Measurements from ENCODE around the gene PREX1. TPM values are rescaled to one million over a fixed set of nuclear protein-coding genes. Genes with fewer than 3 reads are reported as not detected.

Gene PREX1
- total and polyA plus RNA-seq, 2 of the 4 experiments (the other 2 are of a cell fraction) = 0.67 to 0.72 TPM

DNA sequence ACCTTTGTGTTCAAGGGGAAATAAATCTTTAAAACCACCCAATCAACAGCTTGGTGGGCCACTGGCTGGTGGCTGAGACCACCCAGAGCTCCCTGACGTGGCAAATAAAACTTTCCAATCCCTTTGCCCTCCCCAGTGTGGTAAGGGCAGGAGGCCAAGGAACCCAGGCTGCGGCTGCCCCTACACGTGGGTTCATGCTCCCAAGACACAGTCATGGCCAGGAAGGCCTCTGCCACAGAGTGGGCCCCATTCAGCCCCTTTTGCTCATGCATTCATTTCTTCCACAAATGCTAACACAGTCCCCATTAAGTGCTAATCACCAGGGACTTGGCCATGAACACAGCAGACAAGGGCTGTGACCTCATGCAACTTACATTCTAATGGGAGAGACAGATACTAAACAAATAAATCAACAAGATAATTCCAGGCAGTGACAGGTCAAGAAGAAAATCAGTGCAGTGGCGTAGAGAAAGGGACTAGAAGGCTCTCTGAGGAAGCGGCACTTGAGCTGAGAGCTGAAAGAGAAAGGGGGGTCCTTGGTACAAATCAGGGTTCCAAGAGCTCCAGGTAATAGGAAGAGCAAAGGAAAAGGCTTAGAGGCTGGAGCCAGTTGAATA, 13.8 kb downstream of the PREX1 start:
- dilution Hi-C loops (cut with HindIII; ENCODE audit: low sequenced_read_pairs, unreplicated experiment) = no loop called here
- no peaks in the 10 kb centered on the region for H3K4me1 ChIP-seq (ENCODE audit: control insufficient read depth, insufficient read depth, low read length)
- no peaks in the 10 kb centered on the region for H3K36me3 ChIP-seq (ENCODE audit: control insufficient read depth, insufficient read depth, low read length)
- ChIA-PET POLR2A (ENCODE audit: unreplicated experiment) (no interaction called here), CTCF (no interaction called here)
- H3K27ac ChIP-seq (ENCODE audit: insufficient read depth, low read length) = no peak overlapping the region
- no peak overlapping the region for H3K23ac ChIP-seq (ENCODE audit: low read depth, low read length)
- no peak overlapping the region for H2BK120ac ChIP-seq (ENCODE audit: low read depth, low read length)
- ATAC-seq (ENCODE audit: low read depth) (no peak), DNase-seq (no peak)
- no peak overlapping the region for H3K14ac ChIP-seq (replicated peaks; ENCODE audit: low read depth, low read length)
- H2BK5ac ChIP-seq (ENCODE audit: low read depth, low read length, poor library complexity, severe bottlenecking) = no peak overlapping the region
- BruUV-seq (replicated peaks) = no TSS peak
- no peak overlapping the region for H4K8ac ChIP-seq (ENCODE audit: low read depth in 2 of 2, low read length in 2 of 2)
- H2AK5ac ChIP-seq (ENCODE audit: low read depth, low read length) = no peak overlapping the region
- 62% methylated on average over 2 of the region's 5 CpGs; no CpG with 5 or more reads in 1 of the 2 experiments for WGBS, 2 experiments (ENCODE audit: extremely low coverage in 2 of 2, insufficient read length in 1 of 2)
- no peak overlapping the region for H2BK15ac ChIP-seq (ENCODE audit: low read depth, low read length)
- H4K5ac ChIP-seq (ENCODE audit: low read depth, low read length) = no peak overlapping the region
- H3K56ac ChIP-seq (ENCODE audit: extremely low read depth, insufficient read depth, low read length) = no peak overlapping the region
- H3K4ac ChIP-seq (ENCODE audit: low read depth, low read length) = no peak overlapping the region
- peaks cover 3% of the 10 kb centered on the region; the same call in 1 of the 2 replicates for H3K27me3 ChIP-seq (ENCODE audit: control insufficient read depth, insufficient read depth, low read length)
- TF ChIP-seq BHLHE40 (IDR thresholded peaks at IDR 0.05; ENCODE audit: low read depth, low read length) = no peak
- no peak overlapping the region for H2AFZ ChIP-seq (replicated peaks; ENCODE audit: low read length, poor library complexity)
- H2AK9ac ChIP-seq (replicated peaks; ENCODE audit: low read depth, low read length, poor library complexity) = no peak overlapping the region
- H3K79me1 ChIP-seq (ENCODE audit: low read depth in 1 of 2, low read length in 2 of 2) = no peaks in the 10 kb centered on the region
- H3K9ac ChIP-seq (ENCODE audit: low read depth, low read length) = no peak overlapping the region
- no peaks in the 10 kb centered on the region for H3K9me1 ChIP-seq (ENCODE audit: insufficient read depth, low read length)
- H4K20me1 ChIP-seq (ENCODE audit: insufficient read depth, low read length) = no peaks in the 10 kb centered on the region
- H3K9me3 ChIP-seq (ENCODE audit: control insufficient read depth, insufficient read depth, low read length) = no peaks in the 10 kb centered on the region
- intact Hi-C loops (cut with micrococcal nuclease) = no loop called here
- H3K18ac ChIP-seq (ENCODE audit: low read depth, low read length) = no peak overlapping the region
- no peak overlapping the region for H2BK20ac ChIP-seq (ENCODE audit: low read depth, low read length)
- in situ Hi-C loops (cut with MboI; ENCODE audit: low sequenced_read_pairs) = no loop called here
- H3K4me2 ChIP-seq (ENCODE audit: low read depth, low read length) = no peak overlapping the region
- H3K4me3 ChIP-seq (ENCODE audit: insufficient read depth, low read depth, low read length) = no peak overlapping the region
- H4K91ac ChIP-seq (ENCODE audit: insufficient read depth, low read depth, low read length) = no peak overlapping the region
